Prostate gland (tissue), 2 donors: Measurements from ENCODE around the gene MYL4.

Experiments
- CTCF ChIP-seq, 4 experiments: fragments of 200-600 bp in 2 of 4; fragments of 450-650 bp in 2 of 4; sonication (generic) in 2 of 4; IDR thresholded peaks; 1 replicate in 3 of 4; 2 replicates in 1 of 4; pipeline ENCODE4 v1.5.1; 2016 to 2019; ENCODE audit warnings: antibody characterized with exemption in 4 of 4, mild to moderate bottlenecking in 2 of 4, moderate library complexity in 2 of 4
- POLR2A ChIP-seq: fragments of 450-650 bp; IDR thresholded peaks from one replicate; pipeline ENCODE4 v1.6.1; 2016; ENCODE audit warnings: antibody characterized with exemption, mild to moderate bottlenecking
- POLR2AphosphoS5 ChIP-seq: sonication (generic); formaldehyde crosslinking; IDR thresholded peaks from one replicate; pipeline ENCODE4 v1.6.1; 2017; ENCODE audit warnings: antibody characterized with exemption

GRCh38 chr17:47225436-47225858 lies 16.3 kb downstream of the MYL4 start:
- TF ChIP-seq POLR2A (no peak), CTCF (IDR thresholded peaks at IDR 0.05) (no peak), POLR2AphosphoS5 (peak; percentile 35)
